NK-92 (cell line): ENCODE data around the gene MSL3.

Experiments used
- DNase-seq: peaks from one replicate; lab custom pipeline; 2025; ENCODE audit not compliant: unreplicated experiment; lab: John Stamatoyannopoulos, UW

Gene MSL3

DNA sequence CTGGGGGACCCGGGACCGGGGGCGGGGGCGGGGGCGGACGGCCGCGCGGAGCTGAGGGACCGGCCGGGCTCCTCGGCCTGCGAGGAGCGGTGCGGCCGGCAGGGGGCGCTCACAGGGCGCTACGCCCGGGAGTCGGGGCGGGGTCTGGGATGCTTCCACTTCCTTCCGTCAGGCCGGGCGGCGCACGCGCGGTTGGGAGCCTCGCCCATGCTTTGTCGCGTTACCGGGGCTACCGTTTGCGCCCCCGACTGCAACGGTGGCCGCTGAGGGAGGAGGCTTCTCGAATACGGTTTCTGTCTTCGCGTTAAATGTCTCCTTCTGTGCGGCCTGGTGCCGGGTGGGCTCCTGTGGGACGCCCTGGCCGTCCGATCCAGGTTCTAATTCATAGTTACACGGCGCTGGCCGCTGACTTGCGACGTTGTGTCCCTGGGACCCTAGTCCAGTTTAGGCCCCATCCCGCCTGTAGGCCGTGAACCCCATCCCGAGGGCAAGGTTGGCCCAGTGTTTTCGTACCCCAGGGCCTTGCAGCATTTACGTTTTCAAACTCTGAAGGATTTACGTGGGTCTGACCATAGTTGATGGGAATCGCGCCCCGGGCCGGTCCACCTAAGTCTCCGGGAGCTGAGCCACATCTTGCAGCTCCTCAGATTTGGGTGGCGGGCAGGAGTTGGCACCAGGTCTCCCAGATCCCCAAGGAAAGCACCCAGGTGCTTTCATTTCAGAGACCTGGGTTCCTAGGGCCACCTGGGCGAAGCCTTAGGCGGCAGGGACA, 549 bp downstream of the MSL3 start:
- DNase-seq = peak; percentile 16

DNA sequence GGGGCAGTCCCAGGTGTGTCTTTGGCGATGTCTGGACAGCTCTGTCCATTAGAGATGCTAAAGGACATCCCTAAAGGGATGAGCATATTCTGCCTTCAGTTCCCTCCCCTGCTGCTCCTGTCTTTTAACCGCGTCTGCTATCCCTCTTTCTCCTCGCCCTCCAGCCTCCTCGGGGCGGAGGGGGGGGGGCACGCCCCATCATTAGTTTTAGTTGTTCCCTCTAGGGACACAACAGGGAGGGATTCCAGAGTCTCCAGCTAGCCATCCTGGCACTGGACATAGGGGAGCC, 1.1 kb downstream of the MSL3 start:
- no peak for DNase-seq

DNA sequence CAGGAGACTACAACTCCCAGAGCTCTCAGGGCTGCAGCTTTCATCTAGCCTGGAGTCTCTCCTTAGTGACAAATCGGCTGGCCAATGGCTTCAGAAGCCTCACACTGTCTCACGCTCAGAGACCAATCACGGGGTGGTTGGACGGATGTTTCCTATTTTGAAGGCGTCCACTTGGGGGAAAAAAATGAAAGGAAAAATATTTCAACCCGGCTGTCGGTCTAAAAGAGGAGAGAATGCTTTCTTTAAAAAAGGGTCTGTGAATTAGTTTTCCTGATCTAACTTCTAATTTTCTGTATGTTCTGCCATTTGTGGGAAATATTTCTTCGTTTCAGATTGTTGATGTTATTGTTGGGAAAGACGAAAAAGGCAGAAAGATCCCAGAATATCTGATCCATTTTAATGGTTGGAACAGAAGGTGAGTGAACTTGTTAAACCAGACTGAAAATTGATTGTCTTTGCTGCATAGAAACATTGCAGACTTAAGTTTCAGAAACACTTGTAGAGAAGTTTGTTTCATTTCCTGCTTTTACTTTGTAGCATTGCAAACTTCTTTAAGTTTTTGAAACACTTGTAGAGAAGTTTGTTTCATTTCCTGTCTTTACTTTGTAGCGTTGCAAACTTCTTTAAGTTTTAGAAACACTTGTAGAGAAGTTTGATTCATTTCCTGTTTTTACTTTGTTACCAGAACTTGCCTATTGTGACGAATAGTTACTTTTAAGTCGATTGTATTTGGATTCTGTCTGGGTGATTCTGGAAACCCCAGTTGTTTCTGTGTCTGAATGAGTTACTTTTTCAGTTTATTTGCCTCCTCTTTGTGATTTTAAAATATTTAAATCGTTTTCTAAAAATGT, 1.6 kb downstream of the MSL3 start:
- DNase-seq = peak; percentile 1

DNA sequence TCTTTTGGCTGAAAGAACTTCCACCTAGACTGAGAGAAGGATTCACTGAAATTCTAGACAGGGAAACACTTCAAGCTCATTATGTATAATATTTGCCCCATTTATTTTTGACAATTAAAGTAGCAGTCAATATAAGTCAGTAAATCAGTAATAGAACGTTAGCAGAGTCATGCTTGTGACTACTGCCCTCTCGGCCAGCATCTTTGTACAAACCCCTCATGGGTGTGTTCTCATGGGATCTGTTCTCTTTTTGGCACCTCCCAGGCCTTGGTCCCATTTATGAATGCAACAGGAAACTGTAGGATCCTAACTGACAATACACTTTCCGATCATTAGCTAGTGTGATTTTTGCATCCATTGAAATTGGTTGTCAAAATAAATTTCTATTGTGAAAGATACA, 2.9 kb downstream of the MSL3 start:
- DNase-seq = no peak

DNA sequence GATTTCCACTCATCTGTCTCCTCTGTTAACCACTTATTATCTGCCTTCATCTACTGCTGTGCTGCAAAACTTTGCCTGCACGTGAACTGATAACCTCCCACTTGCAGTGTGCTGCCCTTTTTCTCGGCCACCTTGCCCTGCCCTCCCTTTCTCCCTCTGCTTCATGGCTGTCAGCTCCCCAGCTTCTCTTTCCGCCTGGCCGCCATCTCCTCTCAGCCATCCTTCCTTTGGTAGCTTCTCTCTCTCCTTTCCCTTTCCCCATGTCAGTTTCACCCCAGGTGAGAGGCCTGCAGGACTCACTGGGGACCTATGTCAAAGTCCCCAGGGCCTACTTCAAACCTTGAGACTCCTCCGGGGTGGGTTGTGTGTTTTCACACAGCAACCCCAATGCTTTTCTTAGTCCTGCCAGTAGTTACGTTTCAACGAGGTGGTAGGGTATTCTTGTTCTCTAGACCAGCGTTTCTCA, 6.6 kb downstream of the MSL3 start:
- DNase-seq = no peak

DNA sequence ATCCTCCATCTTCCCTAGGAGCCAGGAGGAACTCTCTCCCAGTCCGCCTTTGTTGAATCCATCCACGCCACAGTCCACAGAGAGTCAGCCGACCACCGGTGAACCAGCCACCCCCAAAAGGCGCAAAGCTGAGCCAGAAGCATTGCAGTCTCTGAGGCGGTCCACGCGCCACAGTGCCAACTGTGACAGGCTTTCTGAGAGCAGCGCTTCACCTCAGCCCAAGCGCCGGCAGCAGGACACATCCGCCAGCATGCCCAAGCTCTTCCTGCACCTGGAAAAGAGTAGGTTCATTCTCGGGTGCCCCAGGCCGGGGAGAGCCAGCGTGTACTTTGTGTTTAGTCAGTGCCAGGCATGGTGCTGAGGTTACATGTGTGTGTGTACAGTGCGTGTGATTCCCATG, 7.4 kb downstream of the MSL3 start:
- DNase-seq = no peak

DNA sequence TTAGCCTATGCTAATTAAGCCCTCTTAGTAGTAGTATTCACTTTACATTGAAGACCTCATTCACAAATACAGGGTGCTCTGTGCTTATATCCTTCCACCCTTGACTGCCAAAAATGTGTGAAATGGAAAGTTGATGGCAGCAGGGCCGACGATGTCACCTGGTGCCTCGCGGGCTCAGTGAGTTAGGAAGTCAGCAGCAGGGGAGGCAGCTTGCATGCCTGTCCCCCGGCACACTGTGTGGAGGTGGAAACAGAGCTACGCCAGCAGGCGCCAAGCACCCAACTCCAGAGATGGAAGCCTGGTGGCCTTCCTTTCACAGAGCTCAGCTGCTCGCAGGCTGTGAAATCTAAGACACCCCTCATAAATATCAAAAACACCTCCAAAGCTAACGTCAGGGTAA, 8.4 kb downstream of the MSL3 start:
- DNase-seq = no peak

DNA sequence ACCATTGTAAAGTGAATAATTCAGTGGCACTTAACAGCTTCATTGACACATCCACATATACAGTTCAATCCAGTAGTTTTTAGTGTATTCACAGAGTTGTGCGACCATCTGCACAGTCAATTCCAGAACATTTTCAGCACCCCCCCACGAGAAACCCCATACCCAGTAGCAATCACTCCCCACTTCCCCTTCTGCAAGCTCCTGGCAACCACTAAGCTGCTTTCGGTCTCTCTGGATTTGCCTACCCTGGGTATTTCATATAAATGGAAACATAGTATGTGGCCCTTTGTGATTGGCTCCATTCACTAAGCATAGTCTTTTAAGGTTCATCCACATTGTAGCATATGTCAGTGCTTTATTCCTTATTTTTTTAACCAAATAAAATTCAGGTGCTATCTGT, 10.0 kb downstream of the MSL3 start:
- DNase-seq = no peak

DNA sequence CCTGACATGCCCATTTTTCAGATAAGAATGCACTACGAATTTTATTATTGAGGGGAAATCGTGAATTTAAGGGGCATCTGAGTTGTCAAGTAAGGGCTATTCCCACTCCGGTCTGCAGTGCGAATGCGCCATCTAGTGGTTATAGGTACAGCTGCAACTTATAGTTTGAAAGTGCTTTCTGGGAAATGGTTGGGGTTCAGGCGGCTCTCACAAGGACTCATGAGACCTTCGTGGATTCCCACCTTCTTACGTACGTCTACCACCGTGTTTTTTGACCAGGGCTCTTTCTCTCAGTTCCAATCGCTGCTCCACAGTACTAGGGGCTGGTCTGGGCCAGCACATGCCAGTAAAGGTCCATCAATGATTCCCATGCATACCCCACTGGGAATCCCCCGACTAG, 12.3 kb downstream of the MSL3 start:
- no peak for DNase-seq

DNA sequence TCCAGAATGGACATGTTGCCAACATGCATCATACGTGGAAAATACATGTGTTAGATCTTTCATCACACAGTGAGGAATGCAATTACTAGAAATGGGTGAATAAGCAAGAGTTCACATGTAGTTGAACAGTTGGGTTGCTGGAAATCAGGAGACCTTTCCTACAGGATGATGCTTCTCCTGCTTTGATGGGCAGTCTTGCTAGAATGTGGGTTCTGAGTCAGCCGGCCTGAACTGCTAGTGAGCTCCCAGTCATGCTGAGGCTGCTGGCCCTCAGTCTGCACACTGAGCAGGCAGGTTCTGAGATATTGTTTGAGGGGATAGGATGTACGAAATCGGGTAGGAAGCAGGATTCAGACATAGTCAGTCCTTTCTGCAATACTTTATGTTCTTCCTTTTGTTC, 20.2 kb downstream of the MSL3 start:
- DNase-seq = no peak

DNA sequence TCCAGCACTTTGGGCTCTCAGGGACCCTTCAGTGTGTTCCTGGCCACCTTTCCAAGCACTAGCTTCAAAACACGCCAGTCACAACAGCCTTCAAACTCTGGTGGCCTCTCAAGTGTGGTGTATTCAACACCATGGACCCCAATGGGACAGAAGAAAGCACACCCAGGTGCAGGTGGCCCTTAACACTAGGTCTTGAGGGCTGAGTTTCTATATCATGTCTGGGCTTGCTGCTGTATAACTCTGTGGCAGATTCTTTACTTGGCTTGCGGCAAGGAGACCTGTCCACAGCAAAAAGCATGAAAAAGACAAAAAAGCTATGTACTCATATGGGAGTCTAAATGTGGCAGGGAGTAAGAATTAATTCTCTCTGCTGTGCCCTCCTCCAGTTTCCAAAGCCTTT, 23.1 kb downstream of the MSL3 start:
- no peak for DNase-seq

DNA sequence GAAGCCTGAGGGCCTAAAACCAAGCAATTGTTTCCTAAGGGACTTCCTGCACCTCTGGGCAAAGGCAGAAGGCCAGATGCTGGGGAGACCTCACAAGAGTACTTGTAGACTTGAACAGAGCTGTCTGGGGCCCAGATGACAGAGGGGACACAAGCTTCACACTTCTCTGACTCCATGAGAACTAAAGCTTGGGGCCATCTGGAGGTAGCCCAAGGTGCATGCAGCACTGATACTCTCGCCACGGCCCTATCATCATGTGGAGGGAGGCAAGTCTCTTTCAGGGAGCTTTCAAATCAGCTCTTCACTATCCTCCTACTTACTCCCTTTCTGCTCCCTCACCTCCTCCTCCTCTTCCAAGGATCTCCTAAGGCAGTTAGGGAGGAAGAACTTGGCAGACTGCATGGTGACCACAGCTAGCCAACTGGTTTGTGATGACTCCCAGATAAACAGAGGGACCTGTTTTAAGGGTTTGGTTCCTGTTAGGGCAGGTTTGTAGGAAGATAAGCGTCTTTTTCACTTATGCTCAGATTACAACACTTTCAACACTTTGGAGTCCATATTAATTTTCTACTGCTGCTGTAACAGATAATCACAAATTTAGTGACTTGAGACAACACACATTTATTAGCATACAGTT, 23.8 kb downstream of the MSL3 start:
- DNase-seq = no peak

DNA sequence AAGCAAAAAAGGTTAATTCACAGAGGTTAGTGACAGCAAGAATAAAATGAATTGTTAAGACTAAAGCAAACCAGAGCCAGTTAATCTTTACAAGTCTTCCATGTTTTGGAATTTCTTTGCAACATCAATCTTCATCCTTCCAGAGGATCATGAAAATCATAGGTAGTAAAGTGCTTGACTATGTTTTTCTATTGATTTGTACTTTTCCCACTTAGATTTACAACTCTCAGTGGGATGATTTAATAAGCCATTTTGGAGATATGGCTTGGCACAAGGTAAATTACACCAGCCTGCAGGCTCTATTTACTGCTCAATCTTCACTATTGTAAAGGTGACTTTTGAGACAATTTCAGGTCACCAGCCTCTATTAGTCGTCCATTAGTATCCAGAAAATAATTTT, 26.5 kb downstream of the MSL3 start:
- DNase-seq = no peak

DNA sequence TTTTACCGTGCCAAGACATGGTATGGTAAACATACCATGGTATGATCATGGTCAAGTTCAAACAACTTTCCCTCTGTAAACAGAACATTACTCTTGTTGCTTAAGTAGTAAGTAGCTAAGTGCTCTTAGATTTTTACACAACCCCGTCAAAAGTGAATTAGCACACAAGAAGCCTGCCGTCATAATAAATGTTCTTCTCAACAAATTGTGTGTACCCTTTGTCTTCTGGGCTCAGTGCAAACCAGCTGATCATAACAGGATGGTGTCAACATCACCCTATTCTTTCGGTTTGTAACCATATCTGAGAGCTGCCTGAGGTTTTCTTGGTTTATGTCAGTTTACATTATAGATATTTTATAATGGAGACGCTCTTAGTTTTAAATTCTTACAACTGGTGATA, 28.8 kb downstream of the MSL3 start:
- DNase-seq = no peak

DNA sequence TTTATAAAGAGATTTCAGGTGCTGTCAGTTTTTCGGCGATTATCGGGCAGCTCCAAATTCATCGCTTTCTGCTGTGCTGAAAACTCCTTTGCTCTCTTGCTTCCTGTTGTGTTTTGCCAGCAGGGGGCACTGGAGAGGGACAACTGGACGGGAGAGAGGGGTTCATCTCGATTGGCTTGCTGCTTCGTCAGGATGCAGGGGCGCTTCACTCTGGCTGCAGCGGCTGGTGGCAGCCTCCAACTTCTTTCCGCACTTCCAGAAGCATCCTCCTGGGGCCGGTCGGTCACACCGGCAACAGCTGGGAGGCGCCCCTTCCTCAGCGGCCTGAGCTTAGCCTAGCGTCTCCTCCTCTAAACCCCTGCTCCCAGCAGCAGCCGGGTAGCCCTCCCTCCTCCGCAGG, 29.5 kb downstream of the MSL3 start:
- no peak for DNase-seq

DNA sequence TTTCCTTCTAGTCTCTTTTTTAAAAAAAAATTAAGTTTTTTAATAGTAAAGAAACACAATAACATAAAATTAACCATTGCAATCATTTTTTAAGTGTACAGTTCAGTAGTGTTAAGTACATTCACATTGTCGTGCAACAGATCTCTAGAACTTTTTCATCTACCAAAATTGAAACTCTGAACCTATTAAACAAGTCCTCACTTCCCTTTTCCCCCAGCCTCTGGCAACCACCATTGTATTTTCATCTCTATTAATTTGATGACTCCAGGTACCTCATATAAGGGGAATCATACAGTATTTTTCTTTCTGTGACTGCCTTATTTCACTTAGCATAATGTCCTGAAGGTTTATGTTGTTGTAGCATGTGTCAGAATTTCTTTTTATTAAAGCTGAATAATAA, 31.8 kb downstream of the MSL3 start:
- no peak for DNase-seq

DNA sequence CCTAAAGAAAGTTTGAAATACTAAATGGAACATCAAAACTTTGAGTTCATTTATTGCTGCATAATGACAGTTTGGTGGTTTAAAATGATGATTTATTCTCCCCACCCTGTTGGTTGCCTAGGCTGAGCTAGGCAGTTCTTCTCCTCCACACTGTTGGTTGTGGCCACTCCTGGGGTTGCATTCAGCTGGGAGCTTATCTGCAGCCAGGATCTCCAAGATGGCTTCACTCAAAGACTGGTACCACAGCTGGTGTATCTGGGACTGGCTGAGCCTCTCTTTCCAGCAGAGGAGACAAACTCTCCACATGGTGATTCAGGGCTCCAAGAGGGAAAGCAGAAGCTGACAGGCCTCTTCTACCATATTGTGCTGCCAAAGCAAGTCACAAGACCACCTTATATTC, 33.1 kb downstream of the MSL3 start:
- DNase-seq = no peak

DNA sequence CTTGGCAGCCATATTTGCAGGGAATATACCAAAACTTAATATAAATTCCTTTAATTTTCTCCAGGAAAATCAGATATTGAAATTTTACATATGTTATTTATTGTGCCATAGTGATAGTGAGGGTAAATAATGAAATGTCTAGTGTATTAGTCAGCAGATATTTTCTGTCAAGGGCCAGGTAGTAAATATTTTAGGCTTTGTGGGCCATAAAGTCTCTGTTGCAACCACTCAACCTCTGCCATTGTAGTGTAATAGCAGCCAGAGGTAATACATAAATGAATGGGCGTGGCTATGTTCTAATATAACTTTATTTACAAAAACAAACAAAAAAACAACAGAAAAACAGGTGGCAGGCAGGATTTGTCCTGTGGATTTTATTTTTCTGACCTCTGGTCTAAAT, 33.5 kb downstream of the MSL3 start:
- no peak for DNase-seq

DNA sequence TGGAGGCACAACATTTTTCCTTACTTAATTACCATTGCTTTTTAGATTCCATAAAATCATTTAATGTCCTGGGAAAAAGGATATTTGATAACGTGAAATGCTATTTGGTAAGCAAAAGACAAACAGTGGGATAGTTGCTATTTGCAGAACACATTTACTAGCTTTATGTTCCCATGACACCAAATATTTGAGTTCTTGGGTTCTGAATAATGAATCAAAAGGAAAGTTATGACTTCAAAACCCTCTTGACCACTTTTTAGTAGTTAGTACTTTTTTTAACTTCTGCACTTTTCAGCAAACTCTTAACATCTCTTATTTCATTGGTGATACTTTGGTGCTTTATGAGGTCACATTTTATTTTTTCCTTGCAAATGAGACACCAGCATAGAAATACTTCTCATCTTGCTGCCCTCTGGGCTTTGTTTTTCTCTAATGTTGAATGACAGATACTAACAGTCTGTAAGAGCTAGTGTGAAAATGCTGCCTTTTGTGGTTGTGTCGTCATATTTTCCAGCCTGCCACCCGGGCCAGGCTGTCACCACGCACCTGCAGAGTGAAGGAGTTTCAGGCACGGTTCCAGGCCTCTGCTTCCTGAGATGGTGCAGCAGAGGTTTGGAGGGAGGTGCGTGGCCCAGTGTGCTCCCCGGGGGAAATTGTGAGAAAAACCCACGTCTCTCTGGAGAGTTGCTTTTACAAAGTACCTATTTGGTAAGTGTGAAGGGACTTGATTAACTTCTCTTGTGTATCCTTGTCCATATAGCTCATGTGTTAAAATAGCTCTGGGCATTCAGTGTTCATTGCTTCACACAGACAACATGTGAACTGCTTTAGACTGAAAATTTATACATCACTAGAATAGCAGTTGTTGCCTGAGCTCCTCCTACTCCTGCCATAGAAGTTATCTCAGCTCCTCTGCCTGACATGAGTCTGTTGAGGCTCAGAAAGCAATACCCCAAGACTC, 34.7 kb downstream of the MSL3 start:
- no peak for DNase-seq

DNA sequence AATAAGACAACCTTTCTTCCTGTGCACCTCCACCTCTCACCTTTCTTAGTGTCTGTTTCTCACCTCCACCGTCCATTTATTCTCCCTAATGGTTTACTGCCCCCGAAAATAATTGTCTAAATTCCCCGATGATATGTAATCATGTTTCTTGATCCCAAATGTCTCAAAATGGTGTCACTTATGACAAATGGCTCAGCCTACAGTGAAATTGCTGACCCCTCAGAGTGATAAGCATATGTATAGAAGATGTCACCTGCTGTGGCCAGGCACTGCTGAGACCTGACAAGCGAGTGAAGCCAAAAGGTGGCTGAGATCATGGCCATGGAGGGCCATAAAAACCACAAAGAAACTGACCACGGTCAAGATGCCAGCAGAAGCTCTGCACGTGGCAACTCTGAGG, 35.7 kb downstream of the MSL3 start:
- DNase-seq = no peak

DNA sequence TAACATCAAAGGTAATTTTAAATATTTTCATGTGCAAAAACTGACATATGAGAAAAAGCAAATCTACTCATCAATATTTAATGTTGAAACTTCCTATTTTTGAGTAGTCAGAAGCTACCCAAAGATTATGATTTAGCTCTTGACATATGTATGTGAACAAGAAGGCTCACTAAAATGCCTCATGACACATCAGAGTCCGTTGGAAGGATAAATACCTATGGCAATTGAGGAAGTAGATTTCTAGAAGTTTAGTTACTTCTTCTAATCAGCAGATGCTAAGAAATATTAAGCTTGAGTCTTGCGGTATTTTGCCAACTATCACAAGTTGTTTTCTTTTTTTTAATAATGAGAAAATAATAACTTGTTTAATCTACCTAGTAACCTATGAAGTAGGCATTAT, 55.3 kb downstream of the MSL3 start:
- no peak for DNase-seq
